IMR-90 (cell line): ENCODE data around the gene DGKH. TPM values are rescaled to one million over a fixed set of nuclear protein-coding genes. Genes with fewer than 3 reads are reported as not detected.
A peak's percentile ranks its signal among the peaks of the same experiment; 100 is the strongest.

ENCODE experiments used
- ATAC-seq: fragments of 200-7000 bp; cut with Tn5 transposase; 2 replicates; pipeline ENCODE4 v1.9.1; 2020; ENCODE audit warnings: low read depth, mild to moderate bottlenecking, moderate library complexity
- BruUV-seq: library from RNA; stranded (reverse); fragments of 400-500 nt; replicated peaks from 2 replicates; lab custom pipeline; 2021; lab: Mats Ljungman, UMichigan
- CTCF ChIA-PET: fragments of 300-600 bp; formaldehyde crosslinking; extraction: SDS; loops from one replicate; lab custom pipeline; 2021; ENCODE audit warnings: antibody characterized with exemption; lab: Yijun Ruan, JAX
- POLR2A ChIA-PET: fragments of 300-600 bp; sonication (Branson Sonifier 250); formaldehyde crosslinking; loops from one replicate; lab custom pipeline; 2022; ENCODE audit warnings: antibody characterized with exemption; ENCODE audit not compliant: unreplicated experiment; lab: Charles Lee
- DNase-seq: peaks from one replicate; pipeline ENCODE4 v3.0.0; 2013
- H2AFZ ChIP-seq: replicated peaks from 2 replicates; pipeline ENCODE3; 2013; ENCODE audit warnings: low read length, mild to moderate bottlenecking; ENCODE audit not compliant: poor library complexity
- H2AK5ac ChIP-seq: 2 replicates; pipeline ENCODE4 v1.6.1; 2013; ENCODE audit warnings: low read depth, low read length, inconsistent platforms
- H2AK9ac ChIP-seq: replicated peaks from 2 replicates; pipeline ENCODE3; 2013; ENCODE audit warnings: mild to moderate bottlenecking, low read depth, low read length, moderate library complexity; ENCODE audit not compliant: poor library complexity
- H2BK120ac ChIP-seq: 2 replicates; pipeline ENCODE4 v1.6.1; 2013; ENCODE audit warnings: low read depth, low read length, inconsistent platforms
- H2BK15ac ChIP-seq: 3 replicates; pipeline ENCODE4 v1.6.1; 2013; ENCODE audit warnings: low read depth, low read length, inconsistent platforms
- H2BK20ac ChIP-seq: 2 replicates; pipeline ENCODE4 v1.6.1; 2013; ENCODE audit warnings: low read depth, mild to moderate bottlenecking, inconsistent platforms, low read length, moderate library complexity
- H2BK5ac ChIP-seq: 2 replicates; pipeline ENCODE4 v1.6.1; 2013; ENCODE audit warnings: mild to moderate bottlenecking, low read depth, low read length, inconsistent platforms; ENCODE audit not compliant: poor library complexity, severe bottlenecking
- H3K14ac ChIP-seq: replicated peaks from 2 replicates; pipeline ENCODE4 v1.6.1; 2013; ENCODE audit warnings: low read depth, low read length, inconsistent platforms
- H3K18ac ChIP-seq: 2 replicates; pipeline ENCODE4 v1.6.1; 2013; ENCODE audit warnings: low read depth, low read length, control low read depth
- H3K23ac ChIP-seq: 2 replicates; pipeline ENCODE4 v1.6.1; 2013; ENCODE audit warnings: low read depth, low read length, inconsistent platforms
- H3K27ac ChIP-seq: 2 replicates; pipeline ENCODE4 v1.5.1; 2013; ENCODE audit warnings: mild to moderate bottlenecking, control low read depth, low read length; ENCODE audit not compliant: insufficient read depth
- H3K27me3 ChIP-seq: 2 replicates; pipeline ENCODE4 v1.6.1; 2013; ENCODE audit warnings: low read length; ENCODE audit not compliant: control insufficient read depth, insufficient read depth
- H3K36me3 ChIP-seq: 2 replicates; pipeline ENCODE4 v1.6.1; 2013; ENCODE audit warnings: low read length, mixed read lengths; ENCODE audit not compliant: control insufficient read depth, insufficient read depth
- H3K4ac ChIP-seq: 2 replicates; pipeline ENCODE4 v1.6.1; 2013; ENCODE audit warnings: low read depth, low read length, inconsistent platforms
- H3K4me1 ChIP-seq: 2 replicates; pipeline ENCODE4 v1.6.1; 2013; ENCODE audit warnings: low read length, mixed read lengths; ENCODE audit not compliant: control insufficient read depth, insufficient read depth
- H3K4me2 ChIP-seq: 2 replicates; pipeline ENCODE4 v1.6.1; 2013; ENCODE audit warnings: low read depth, mild to moderate bottlenecking, control low read depth, low read length, moderate library complexity
- H3K4me3 ChIP-seq: 2 replicates; pipeline ENCODE4 v1.5.1; 2013; ENCODE audit warnings: low read depth, mild to moderate bottlenecking, control low read depth, low read length, moderate library complexity; ENCODE audit not compliant: insufficient read depth
- H3K56ac ChIP-seq: 2 replicates; pipeline ENCODE4 v1.6.1; 2013; ENCODE audit warnings: low read length, inconsistent platforms; ENCODE audit not compliant: insufficient read depth; ENCODE audit errors: extremely low read depth
- H3K79me1 ChIP-seq, 2 experiments: 2 replicates each; pipeline ENCODE4 v1.6.1; 2013; ENCODE audit warnings: low read length in 2 of 2, inconsistent platforms in 1 of 2, low read depth in 1 of 2
- H3K9ac ChIP-seq: 2 replicates; pipeline ENCODE4 v1.6.1; 2013; ENCODE audit warnings: low read depth, low read length, control low read depth
- H3K9me1 ChIP-seq: 2 replicates; pipeline ENCODE4 v1.6.1; 2013; ENCODE audit warnings: low read length, inconsistent platforms; ENCODE audit not compliant: insufficient read depth
- H3K9me3 ChIP-seq: 2 replicates; pipeline ENCODE4 v1.6.1; 2013; ENCODE audit warnings: low read length; ENCODE audit not compliant: control insufficient read depth, insufficient read depth
- H4K20me1 ChIP-seq: 2 replicates; pipeline ENCODE4 v1.6.1; 2013; ENCODE audit warnings: low read length, inconsistent platforms; ENCODE audit not compliant: insufficient read depth
- H4K5ac ChIP-seq: 2 replicates; pipeline ENCODE4 v1.6.1; 2013; ENCODE audit warnings: mild to moderate bottlenecking, low read depth, low read length, control low read depth
- H4K8ac ChIP-seq, 2 experiments: 2 replicates each; pipeline ENCODE4 v1.6.1; 2013; ENCODE audit warnings: low read depth in 2 of 2, low read length in 2 of 2, control low read depth in 1 of 2, inconsistent platforms in 1 of 2
- H4K91ac ChIP-seq: 2 replicates; pipeline ENCODE4 v1.6.1; 2013; ENCODE audit warnings: low read depth, low read length, inconsistent platforms; ENCODE audit not compliant: insufficient read depth
- BHLHE40 ChIP-seq: fragments of 150-350 bp; IDR thresholded peaks from 2 replicates; pipeline ENCODE4 v1.6.1; 2016; ENCODE audit warnings: mild to moderate bottlenecking, low read depth, low read length
- CEBPB ChIP-seq: IDR thresholded peaks from 2 replicates; pipeline ENCODE4 v1.6.1; 2012; ENCODE audit warnings: low read depth, low read length, improper control_type of control experiment
- CTCF ChIP-seq: conservative IDR thresholded peaks from 2 replicates; pipeline ENCODE4 v1.5.1; 2012; ENCODE audit warnings: mild to moderate bottlenecking, low read depth, low read length, improper control_type of control experiment
- ELK1 ChIP-seq: fragments of 150-350 bp; IDR thresholded peaks from 2 replicates; pipeline ENCODE4 v1.6.1; 2016; ENCODE audit warnings: low read depth, mild to moderate bottlenecking, low read length, moderate library complexity, borderline replicate concordance
- MXI1 ChIP-seq: IDR thresholded peaks from 2 replicates; pipeline ENCODE4 v1.6.1; 2012; ENCODE audit warnings: low read depth, mild to moderate bottlenecking, low read length, moderate library complexity, borderline replicate concordance
- POLR2A ChIP-seq: IDR thresholded peaks from 2 replicates; pipeline ENCODE4 v1.6.1; 2012; ENCODE audit warnings: mild to moderate bottlenecking, low read depth, low read length
- RAD21 ChIP-seq: IDR thresholded peaks from 2 replicates; pipeline ENCODE4 v1.6.1; 2012; ENCODE audit warnings: low read length, improper control_type of control experiment
- RCOR1 ChIP-seq: IDR thresholded peaks from 2 replicates; pipeline ENCODE4 v1.6.1; 2012; ENCODE audit warnings: mild to moderate bottlenecking, low read length, improper control_type of control experiment; ENCODE audit not compliant: insufficient replicate concordance
- RFX5 ChIP-seq: IDR thresholded peaks from 2 replicates; pipeline ENCODE4 v1.8.0; 2012; ENCODE audit warnings: low read depth, mild to moderate bottlenecking, low read length, moderate library complexity
- SMC3 ChIP-seq: fragments of 150-350 bp; IDR thresholded peaks from 2 replicates; pipeline ENCODE4 v1.6.1; 2016; ENCODE audit warnings: low read depth, mild to moderate bottlenecking, antibody characterized with exemption, low read length, moderate library complexity
- WGBS, 2 experiments: methylation state at CpG; one replicate each; pipeline versions ENCODE4 v1.1.5 to v1.1.7; 2013; ENCODE audit warnings: missing lambda C conversion rate in 2 of 2; ENCODE audit not compliant: insufficient read length in 1 of 2; ENCODE audit errors: extremely low coverage in 2 of 2; 5-methylcytosine and 5-hydroxymethylcytosine counted together
- dilution Hi-C: fragments of 300-500 bp; cut with HindIII; formaldehyde crosslinking; loops from one replicate; pipeline ENCODE4 v1.14.3; 2018; ENCODE audit warnings: low sequenced_read_pairs; ENCODE audit not compliant: unreplicated experiment
- in situ Hi-C: fragments of 300-500 bp; cut with MboI; formaldehyde crosslinking; loops from 3 replicates; pipeline ENCODE4 v1.14.3; 2019; ENCODE audit warnings: low sequenced_read_pairs, inconsistent platforms, mixed read lengths
- intact Hi-C: fragments of 100-400 bp; cut with micrococcal nuclease; formaldehyde crosslinking; loops from 2 replicates; pipeline ENCODE4 v1.10.0; 2022
- polyA plus RNA-seq, 3 experiments: library from polyadenylated mRNA; depleted of rRNA; stranded (reverse); fragments of >200 nt; gene quantifications; 2 replicates each; pipeline ENCODE4 v1.2.3, GENCODE V29; 2012; ENCODE audit warnings: low replicate concordance in 1 of 3
- total RNA-seq: library from RNA; depleted of rRNA; stranded (reverse); fragments of >200 nt; gene quantifications from 2 replicates; pipeline ENCODE4 v1.2.3, GENCODE V29; 2012

DGKH gene
- total and polyA plus RNA-seq, 2 of the 4 experiments (the other 2 are of a cell fraction) = 2.0 to 13.4 TPM

GRCh38 chr13:42014119-42014518 is 34.3 kb upstream of the DGKH start:
- no peak for DNase-seq
- POLR2A ChIA-PET = no interaction called here
- in situ Hi-C loops = no loop called here

More at GRCh38 chr13:42014119-42014518, 34.3 kb upstream of the DGKH start:
- Histone ChIP-seq H2BK20ac (no peak overlapping the region), H3K9me3 (no peaks in the 10 kb centered on the region), H4K20me1 (no peaks in the 10 kb centered on the region), H3K4me3 (no peak overlapping the region), H2AK9ac (no peak overlapping the region), H3K4ac (no peak overlapping the region), H4K91ac (no peak overlapping the region), H3K56ac (no peak overlapping the region), H3K23ac (no peak overlapping the region), H3K4me2 (no peak overlapping the region), H3K18ac (no peak overlapping the region), H2BK15ac (no peak overlapping the region), H3K27me3 (no peaks in the 10 kb centered on the region), H2BK5ac (no peak overlapping the region), H3K27ac (no peak overlapping the region), H2AFZ (peak overlapping the region; percentile 63), H3K9me1 (no peaks in the 10 kb centered on the region), H3K9ac (no peak overlapping the region), H2BK120ac (no peak overlapping the region), H4K5ac (no peak overlapping the region), H3K79me1 (no peaks in the 10 kb centered on the region), H2AK5ac (no peak overlapping the region), H3K36me3 (no peaks in the 10 kb centered on the region), H4K8ac (no peak overlapping the region), H3K4me1 (no peaks in the 10 kb centered on the region), H3K14ac (no peak overlapping the region)
- intact Hi-C loops = no loop called here
- TF ChIP-seq RCOR1 (no peak), SMC3 (no peak), CTCF (no peak), ELK1 (no peak), MXI1 (no peak), CEBPB (no peak), POLR2A (no peak), RFX5 (no peak), BHLHE40 (no peak), RAD21 (no peak)
- WGBS, 2 experiments = no CpG with 5 or more reads among the region's 4 CpGs
- CTCF ChIA-PET = no interaction called here
- ATAC-seq = no peak
- dilution Hi-C loops = no loop called here
- BruUV-seq = no TSS peak
